OCI-LY1 (cell line): ENCODE measurements around the gene KRTAP10-10.

ENCODE experiments used
- H2AFZ ChIP-seq: fragments of 200-600 bp; sonication (generic), shearing (Covaris generic); 2 replicates; pipeline ENCODE4 v1.6.0; 2014; ENCODE audit warnings: antibody characterized with exemption, mild to moderate bottlenecking, low read length
- H3F3A ChIP-seq: fragments of 200-600 bp; sonication (generic), shearing (Covaris generic); 2 replicates; pipeline ENCODE4 v1.6.0; 2014; ENCODE audit warnings: mild to moderate bottlenecking, antibody characterized with exemption, low read length, moderate library complexity; ENCODE audit not compliant: insufficient read depth
- H3K27ac ChIP-seq: fragments of 200-600 bp; sonication (generic); 2 replicates; pipeline ENCODE4 v1.5.1; 2014; ENCODE audit warnings: low read length, mixed run types, mild to moderate bottlenecking, low read depth; ENCODE audit not compliant: poor library complexity, severe bottlenecking
- H3K27me3 ChIP-seq: fragments of 200-600 bp; sonication (generic); 2 replicates; pipeline ENCODE4 v1.6.0; 2014; ENCODE audit warnings: antibody characterized with exemption, mild to moderate bottlenecking, low read length, moderate library complexity; ENCODE audit not compliant: insufficient read depth
- H3K36me3 ChIP-seq: fragments of 200-600 bp; sonication (generic); 2 replicates; pipeline ENCODE4 v1.6.1; 2014; ENCODE audit warnings: mild to moderate bottlenecking, antibody characterized with exemption, low read length, moderate library complexity, mixed read lengths; ENCODE audit not compliant: insufficient read depth
- H3K4me1 ChIP-seq: fragments of 200-600 bp; sonication (generic); 2 replicates; pipeline ENCODE4 v1.5.1; 2014; ENCODE audit warnings: mild to moderate bottlenecking, low read length, moderate library complexity; ENCODE audit not compliant: insufficient read depth, severe bottlenecking
- H3K4me2 ChIP-seq: fragments of 200-600 bp; sonication (generic), shearing (Covaris generic); 2 replicates; pipeline ENCODE4 v1.6.1; 2014; ENCODE audit warnings: low read length
- H3K4me3 ChIP-seq: fragments of 200-600 bp; sonication (generic); 2 replicates; pipeline ENCODE4 v1.5.1; 2014; ENCODE audit warnings: low read length, low read depth, mild to moderate bottlenecking, mixed read lengths; ENCODE audit not compliant: poor library complexity, severe bottlenecking
- H3K79me2 ChIP-seq: fragments of 200-600 bp; shearing (Covaris generic); 2 replicates; pipeline ENCODE4 v1.6.1; 2016; ENCODE audit warnings: mixed run types, low read length, mixed read lengths; ENCODE audit not compliant: insufficient read depth
- H3K9ac ChIP-seq: fragments of 200-600 bp; sonication (generic), shearing (Covaris generic); 2 replicates; pipeline ENCODE4 v1.6.1; 2014; ENCODE audit warnings: mild to moderate bottlenecking, low read length, mixed read lengths
- H3K9me2 ChIP-seq: fragments of 200-600 bp; sonication (generic), shearing (Covaris generic); 2 replicates; pipeline ENCODE4 v1.6.1; 2014; ENCODE audit warnings: low read depth, mild to moderate bottlenecking, low read length, mixed read lengths
- H3K9me3 ChIP-seq: fragments of 200-600 bp; shearing (Covaris generic); 2 replicates; pipeline ENCODE4 v1.6.1; 2014; ENCODE audit warnings: low read length, mixed read lengths
- H4K20me1 ChIP-seq: fragments of 200-600 bp; sonication (generic), shearing (Covaris generic); 2 replicates; pipeline ENCODE4 v1.6.0; 2016; ENCODE audit warnings: mild to moderate bottlenecking, low read length; ENCODE audit not compliant: insufficient read depth
- CTCF ChIP-seq: fragments of 200-600 bp; sonication (generic), shearing (Covaris generic); IDR thresholded peaks from 2 replicates; pipeline ENCODE4 v1.5.1; 2017; ENCODE audit warnings: mild to moderate bottlenecking, antibody characterized with exemption, low read length, moderate library complexity, mixed read lengths
- EZH2 ChIP-seq: fragments of 200-600 bp; sonication (generic), shearing (Covaris generic); IDR thresholded peaks from 2 replicates; pipeline ENCODE4 v1.8.0; 2017; ENCODE audit warnings: borderline replicate concordance, mixed run types, mild to moderate bottlenecking, antibody characterized with exemption, low read length, moderate library complexity, mixed read lengths

KRTAP10-10 gene

GRCh38 chr21:44601596-44602462 is 35.3 kb upstream of the KRTAP10-10 start:
- H3K9me2 ChIP-seq = no peaks in the 10 kb centered on the region
- H3K4me3 ChIP-seq = no peak overlapping the region
- TF ChIP-seq CTCF (no peak), EZH2 (no peak)
- H3K4me2 ChIP-seq = no peak overlapping the region
- H4K20me1 ChIP-seq = no peaks in the 10 kb centered on the region
- H3K27ac ChIP-seq = no peak overlapping the region
- no peaks in the 10 kb centered on the region for H3K36me3 ChIP-seq
- H3K79me2 ChIP-seq = no peaks in the 10 kb centered on the region
- H3K9me3 ChIP-seq = no peaks in the 10 kb centered on the region
- H3K27me3 ChIP-seq = no peaks in the 10 kb centered on the region
- no peaks in the 10 kb centered on the region for H3K4me1 ChIP-seq
- H2AFZ ChIP-seq = no peak overlapping the region
- H3K9ac ChIP-seq = no peak overlapping the region
- H3F3A ChIP-seq = no peaks in the 10 kb centered on the region

- Histone ChIP-seq H3K9me2 (no peaks in the 10 kb centered on the region), H3K36me3 (no peaks in the 10 kb centered on the region), H3K27ac (no peak overlapping the region), H2AFZ (no peak overlapping the region), H3K79me2 (no peaks in the 10 kb centered on the region), H4K20me1 (no peaks in the 10 kb centered on the region), H3K4me1 (no peaks in the 10 kb centered on the region), H3K27me3 (no peaks in the 10 kb centered on the region), H3K9me3 (no peaks in the 10 kb centered on the region), H3F3A (no peaks in the 10 kb centered on the region), H3K9ac (no peak overlapping the region), H3K4me3 (no peak overlapping the region), H3K4me2 (no peak overlapping the region)
- TF ChIP-seq EZH2 (no peak), CTCF (no peak)
Observed at GRCh38 chr21:44602463-44602850, 34.7 kb upstream of the KRTAP10-10 start.

- no peak overlapping the region for H2AFZ ChIP-seq
- no peaks in the 10 kb centered on the region for H3K79me2 ChIP-seq
- no peaks in the 10 kb centered on the region for H4K20me1 ChIP-seq
- no peak overlapping the region for H3K27ac ChIP-seq
- no peak overlapping the region for H3K9ac ChIP-seq
- no peaks in the 10 kb centered on the region for H3K9me3 ChIP-seq
- H3K4me2 ChIP-seq = no peak overlapping the region
- no peaks in the 10 kb centered on the region for H3K36me3 ChIP-seq
- no peaks in the 10 kb centered on the region for H3K27me3 ChIP-seq
- no peaks in the 10 kb centered on the region for H3K9me2 ChIP-seq
- H3K4me1 ChIP-seq = no peaks in the 10 kb centered on the region
- no peak for TF ChIP-seq EZH2
- TF ChIP-seq CTCF = no peak
- H3F3A ChIP-seq = no peaks in the 10 kb centered on the region
- H3K4me3 ChIP-seq = no peak overlapping the region
Observed at GRCh38 chr21:44603109-44603875, 33.9 kb upstream of the KRTAP10-10 start.
